ENCODE measurements around the gene SVIL. TPM values are rescaled to one million over a fixed set of nuclear protein-coding genes. Genes with fewer than 3 reads are reported as not detected.

The SVIL gene
- polyA plus RNA-seq, 1 donor from 2014 or later: 7.3 TPM

GRCh38 chr10:29598851-29599311 lies 35.9 kb downstream of the SVIL start:
- H3K9me2 ChIP-seq (ENCODE audit: insufficient read depth, low read length): no peaks in the 10 kb centered on the region
- TF ChIP-seq TAF1 (IDR thresholded peaks at IDR 0.05; ENCODE audit: low read depth) (no peak), REST (IDR thresholded peaks at IDR 0.05; ENCODE audit: borderline replicate concordance) (no peak), EZH2 (IDR thresholded peaks at IDR 0.05; ENCODE audit: borderline replicate concordance, insufficient read depth, low read length, poor library complexity, severe bottlenecking) (no peak), EP300 (conservative IDR thresholded peaks at IDR 0.05; ENCODE audit: poor library complexity, severe bottlenecking) (no peak), CTCF (IDR thresholded peaks at IDR 0.05; ENCODE audit: poor library complexity, severe bottlenecking) (no peak)
- no peaks in the 10 kb centered on the region for H3K9me3 ChIP-seq (ENCODE audit: low read length)
- H3K27ac ChIP-seq (ENCODE audit: low read length): no peak overlapping the region
- no peaks in the 10 kb centered on the region for H4K20me1 ChIP-seq (ENCODE audit: insufficient read depth)
- H2AFZ ChIP-seq (ENCODE audit: low read depth, low read length): no peak overlapping the region
- H3K4me3 ChIP-seq (ENCODE audit: low read length): no peak overlapping the region
- H3K9ac ChIP-seq (ENCODE audit: low read length): no peak overlapping the region
- H3K4me2 ChIP-seq (ENCODE audit: low read length): no peak overlapping the region
- no peaks in the 10 kb centered on the region for H3K27me3 ChIP-seq (ENCODE audit: insufficient read depth, low read depth, low read length)
- H3F3A ChIP-seq (ENCODE audit: insufficient read depth, low read length, poor library complexity, severe bottlenecking): no peaks in the 10 kb centered on the region
- H3K36me3 ChIP-seq (ENCODE audit: insufficient read depth, low read length): no peaks in the 10 kb centered on the region
- no peaks in the 10 kb centered on the region for H3K79me2 ChIP-seq (replicated peaks; ENCODE audit: insufficient read depth, low read length)

- Histone ChIP-seq H3K27me3 (ENCODE audit: insufficient read depth, low read depth, low read length) (no peaks in the 10 kb centered on the region), H3F3A (ENCODE audit: insufficient read depth, low read length, poor library complexity, severe bottlenecking) (no peaks in the 10 kb centered on the region), H4K20me1 (ENCODE audit: insufficient read depth) (no peaks in the 10 kb centered on the region), H3K9me2 (ENCODE audit: insufficient read depth, low read length) (no peaks in the 10 kb centered on the region), H3K4me2 (ENCODE audit: low read length) (no peak overlapping the region), H3K36me3 (ENCODE audit: insufficient read depth, low read length) (no peaks in the 10 kb centered on the region), H3K27ac (ENCODE audit: low read length) (no peak overlapping the region), H3K79me2 (replicated peaks; ENCODE audit: insufficient read depth, low read length) (no peaks in the 10 kb centered on the region), H3K9ac (ENCODE audit: low read length) (no peak overlapping the region), H2AFZ (ENCODE audit: low read depth, low read length) (no peak overlapping the region), H3K9me3 (ENCODE audit: low read length) (no peaks in the 10 kb centered on the region), H3K4me3 (ENCODE audit: low read length) (no peak overlapping the region)
- no peak for TF ChIP-seq POLR2AphosphoS5 (IDR thresholded peaks at IDR 0.05)
- TF ChIP-seq EP300 (conservative IDR thresholded peaks at IDR 0.05; ENCODE audit: poor library complexity, severe bottlenecking): no peak
- no peak for TF ChIP-seq SMC3 (conservative IDR thresholded peaks at IDR 0.05; ENCODE audit: poor library complexity)
- TF ChIP-seq CTCF (IDR thresholded peaks at IDR 0.05; ENCODE audit: poor library complexity, severe bottlenecking): no peak
- no peak for TF ChIP-seq RAD21 (conservative IDR thresholded peaks at IDR 0.05)
- TF ChIP-seq EZH2 (IDR thresholded peaks at IDR 0.05; ENCODE audit: borderline replicate concordance, insufficient read depth, low read length, poor library complexity, severe bottlenecking): no peak
- TF ChIP-seq TAF1 (IDR thresholded peaks at IDR 0.05; ENCODE audit: low read depth): no peak
- no peak for TF ChIP-seq MXI1 (conservative IDR thresholded peaks at IDR 0.05; ENCODE audit: poor library complexity, severe bottlenecking)
- TF ChIP-seq REST (IDR thresholded peaks at IDR 0.05; ENCODE audit: borderline replicate concordance): no peak
These were observed 37.9 kb downstream of the SVIL start for GRCh38 chr10:29596826-29597225.
